Smooth muscle cell (in vitro differentiated cells): Measurements from ENCODE around the gene LRRC61. TPM values are rescaled to one million over a fixed set of nuclear protein-coding genes. Genes with fewer than 3 reads are reported as not detected.
"Not testable (repeated sequence)": the region's sequence is repeated elsewhere in the genome, so short reads cannot be mapped to it uniquely, and the experiment has no call there.

ENCODE experiments used
- DNase-seq: peaks from one replicate; lab custom pipeline; 2025; ENCODE audit not compliant: unreplicated experiment; lab: John Stamatoyannopoulos, UW
- H2AFZ ChIP-seq: fragments of 200-600 bp; sonication (generic); 2 replicates; pipeline ENCODE4 v1.6.0; 2016; ENCODE audit warnings: antibody characterized with exemption, low read depth, mild to moderate bottlenecking
- H3F3A ChIP-seq: fragments of 200-600 bp; sonication (generic); 2 replicates; pipeline ENCODE4 v1.6.0; 2017; ENCODE audit warnings: antibody characterized with exemption, low read depth
- H3K27ac ChIP-seq: fragments of 200-600 bp; sonication (generic); 2 replicates; pipeline ENCODE4 v1.5.1; 2016; ENCODE audit warnings: low read depth, mild to moderate bottlenecking
- H3K27me3 ChIP-seq: fragments of 200-600 bp; sonication (generic); 2 replicates; pipeline ENCODE4 v1.6.1; 2016; ENCODE audit warnings: low read depth, mild to moderate bottlenecking
- H3K36me3 ChIP-seq: fragments of 200-600 bp; sonication (generic); 2 replicates; pipeline ENCODE4 v1.5.1; 2016; ENCODE audit warnings: low read depth
- H3K4me1 ChIP-seq: fragments of 200-600 bp; sonication (generic); 2 replicates; pipeline ENCODE4 v1.5.1; 2016; ENCODE audit warnings: low read depth
- H3K4me2 ChIP-seq: fragments of 200-600 bp; sonication (generic); 2 replicates; pipeline ENCODE4 v1.6.0; 2016; ENCODE audit warnings: mild to moderate bottlenecking
- H3K4me3 ChIP-seq: fragments of 200-600 bp; sonication (generic); 2 replicates; pipeline ENCODE4 v1.5.1; 2016; ENCODE audit warnings: mild to moderate bottlenecking
- H3K79me2 ChIP-seq: fragments of 200-600 bp; sonication (generic); 2 replicates; pipeline ENCODE4 v1.6.0; 2016; ENCODE audit warnings: low read depth, mild to moderate bottlenecking
- H3K9ac ChIP-seq: fragments of 200-600 bp; sonication (generic); 2 replicates; pipeline ENCODE4 v1.6.0; 2016; ENCODE audit warnings: low read depth
- H3K9me3 ChIP-seq: fragments of 200-600 bp; sonication (generic); replicated peaks from 2 replicates; pipeline ENCODE4 v1.5.1; 2016; ENCODE audit warnings: low read depth
- H4K20me1 ChIP-seq: fragments of 200-600 bp; sonication (generic); 2 replicates; pipeline ENCODE4 v1.6.0; 2016; ENCODE audit warnings: low read depth
- WGBS: methylation state at CpG from one replicate; pipeline ENCODE4 v1.1.7; 2016; ENCODE audit warnings: low lambda C conversion rate; 5-methylcytosine and 5-hydroxymethylcytosine counted together
- polyA plus RNA-seq: library from polyadenylated mRNA; unstranded; fragments of >200 nt; fragmentation: Nextera tagmentation; extraction: Ambion mirVana; gene quantifications from 2 replicates; pipeline ENCODE4 v1.2.1, GENCODE V29; 2016
- total RNA-seq: library from RNA; depleted of rRNA; stranded (reverse); fragments of >200 nt; gene quantifications from 2 replicates; pipeline ENCODE4 v1.2.3, GENCODE V29; 2014
- TF ChIP-seq, protein P1 (sequence below): fragments of 200-600 bp; sonication (generic); IDR thresholded peaks from 2 replicates; pipeline ENCODE4 v1.5.1; 2017; ENCODE audit warnings: borderline replicate concordance, mild to moderate bottlenecking, antibody characterized with exemption; ENCODE audit not compliant: insufficient read depth, poor library complexity, severe bottlenecking

Gene LRRC61
- total and polyA plus RNA-seq, 2 experiments from 2014 or later = 6.9 to 14.7 TPM

DNA sequence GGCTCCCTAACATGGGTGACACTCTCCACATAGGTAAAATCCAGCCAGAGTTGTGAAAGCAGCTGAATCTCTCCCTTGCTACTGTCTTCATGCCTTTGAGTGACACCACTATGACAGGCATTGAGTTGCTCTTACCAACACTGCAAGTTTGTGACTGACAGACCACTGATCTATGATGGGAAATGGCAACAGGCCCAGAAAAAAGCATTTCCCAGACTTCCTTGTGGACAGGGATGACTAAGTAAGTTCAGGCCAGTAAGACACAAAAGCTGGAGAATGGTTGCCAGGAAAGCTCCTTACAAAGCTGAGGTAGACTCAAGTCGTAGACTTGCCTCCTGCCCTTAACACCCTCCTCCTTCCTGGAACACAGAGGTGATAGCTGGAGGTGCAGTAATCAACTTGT lies 20.2 kb upstream of the LRRC61 start:
- not testable (repeated sequence) for H3K4me3 ChIP-seq

GRCh38 chr7:150304499-150305258 lies 18.5 kb upstream of the LRRC61 start:
- not testable (repeated sequence) for H3K9ac ChIP-seq, H3K79me2 ChIP-seq, H3F3A ChIP-seq, H3K27ac ChIP-seq, H2AFZ ChIP-seq, H3K9me3 ChIP-seq, DNase-seq, H3K4me3 ChIP-seq, H3K4me1 ChIP-seq, H3K36me3 ChIP-seq, H3K4me2 ChIP-seq, H3K27me3 ChIP-seq, H4K20me1 ChIP-seq
- 65% methylated on average over 8 of the region's 8 CpGs for WGBS

More for the DNA sequence above, 20.2 kb upstream of the LRRC61 start:
- H3K9me3 ChIP-seq, H3K36me3 ChIP-seq, H3K4me2 ChIP-seq, H3K4me1 ChIP-seq, H3K79me2 ChIP-seq, H2AFZ ChIP-seq, H3K27me3 ChIP-seq, DNase-seq, H3F3A ChIP-seq, H3K27ac ChIP-seq, H4K20me1 ChIP-seq, H3K9ac ChIP-seq: not testable (repeated sequence)
- WGBS = 86% methylated on average over 1 of the region's 1 CpG

DNA sequence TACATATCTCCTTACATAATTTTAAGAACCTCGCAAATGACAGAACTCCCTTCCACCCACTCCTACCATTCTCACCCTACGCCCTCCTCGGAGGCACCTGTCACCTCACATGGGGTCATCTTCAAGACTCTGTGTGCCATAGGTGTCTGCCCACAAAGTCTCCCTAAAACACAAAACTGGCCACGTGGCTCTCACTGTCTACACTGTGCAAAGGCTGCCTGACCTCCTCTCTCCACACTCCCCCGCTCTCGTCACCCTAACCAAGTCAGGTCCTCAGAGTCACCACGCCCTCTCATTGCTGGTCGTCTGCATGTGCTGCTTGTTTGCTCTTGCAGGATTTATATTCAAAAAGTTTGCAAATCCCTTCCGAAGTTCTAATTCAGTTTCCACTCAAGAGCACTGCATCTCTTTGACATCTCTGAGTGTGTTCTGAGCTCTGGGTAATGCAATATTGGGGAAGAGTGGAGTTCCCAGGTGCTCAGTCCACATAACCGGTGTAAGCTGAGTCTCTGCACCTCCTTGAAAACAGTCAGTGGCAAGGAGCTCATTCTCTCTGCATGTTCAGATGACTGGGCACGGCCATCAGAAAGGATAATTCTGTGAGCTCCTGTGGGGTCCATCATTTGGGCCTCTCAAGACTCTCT lies 17.8 kb upstream of the LRRC61 start:
- not testable (repeated sequence) for H3K36me3 ChIP-seq, DNase-seq, H2AFZ ChIP-seq, H3K4me2 ChIP-seq, H4K20me1 ChIP-seq, H3K9me3 ChIP-seq, H3K27ac ChIP-seq, H3K9ac ChIP-seq, H3K79me2 ChIP-seq, H3F3A ChIP-seq, H3K4me3 ChIP-seq, H3K27me3 ChIP-seq, H3K4me1 ChIP-seq
- 89% methylated on average over 11 of the region's 11 CpGs for WGBS

DNA sequence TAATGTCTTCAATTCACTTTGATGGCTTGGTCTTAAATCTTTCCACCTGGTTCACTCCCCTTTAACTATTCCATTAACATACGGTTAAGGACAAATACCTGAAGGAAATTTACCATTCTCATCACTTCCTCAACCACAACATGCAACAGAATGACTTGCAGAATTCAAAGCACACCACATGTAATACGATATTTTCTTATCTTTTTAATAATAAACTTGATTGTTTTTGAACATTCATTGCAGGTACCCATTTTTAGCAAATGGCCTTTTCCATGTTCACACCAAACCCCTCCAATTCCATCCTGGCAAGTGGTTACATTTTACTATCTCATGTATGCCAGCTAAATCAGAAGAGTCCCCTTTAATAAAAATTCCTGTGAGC lies 17.3 kb upstream of the LRRC61 start:
- not testable (repeated sequence) for H3K4me2 ChIP-seq, DNase-seq, H2AFZ ChIP-seq, H3K4me3 ChIP-seq, H3K9ac ChIP-seq, H3F3A ChIP-seq, H3K36me3 ChIP-seq, H3K79me2 ChIP-seq, H3K27me3 ChIP-seq, H4K20me1 ChIP-seq, H3K9me3 ChIP-seq, H3K4me1 ChIP-seq, H3K27ac ChIP-seq
- WGBS = 77% methylated on average over 2 of the region's 2 CpGs

GRCh38 chr7:150306377-150306776 lies 16.8 kb upstream of the LRRC61 start:
- H3K36me3 ChIP-seq, H4K20me1 ChIP-seq, H3K27me3 ChIP-seq, DNase-seq, H2AFZ ChIP-seq, H3K4me1 ChIP-seq, H3K9ac ChIP-seq, H3K9me3 ChIP-seq, H3K4me2 ChIP-seq, H3K4me3 ChIP-seq, H3F3A ChIP-seq, H3K79me2 ChIP-seq, H3K27ac ChIP-seq: not testable (repeated sequence)
- 92% methylated on average over 5 of the region's 5 CpGs for WGBS

DNA sequence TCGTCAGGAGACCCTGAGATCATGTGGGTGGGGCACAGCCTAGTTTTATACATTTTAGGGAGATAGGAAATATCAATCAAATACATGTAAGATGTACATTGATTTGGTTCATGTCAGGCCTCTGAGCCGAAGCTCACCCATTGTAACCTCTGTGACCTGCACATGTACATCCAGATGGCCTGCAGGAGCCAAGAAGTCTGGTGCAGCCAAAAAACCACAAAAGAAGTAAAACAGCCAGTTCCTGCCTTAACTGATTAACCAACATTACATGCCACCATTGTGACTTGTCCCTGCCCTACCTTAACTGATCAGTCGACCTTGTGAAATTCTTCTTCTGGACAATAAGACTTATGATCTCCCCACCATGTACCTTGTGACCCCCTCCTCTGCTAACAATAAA lies 16.0 kb upstream of the LRRC61 start:
- H2AFZ ChIP-seq = no peak overlapping the region
- H3K27ac ChIP-seq = no peak overlapping the region
- no peak overlapping the region for H3K4me3 ChIP-seq
- DNase-seq = no peak
- no peaks in the 10 kb centered on the region for H3F3A ChIP-seq
- no peak overlapping the region for H3K9ac ChIP-seq
- no peak overlapping the region for H3K4me2 ChIP-seq
- H3K9me3 ChIP-seq = no peaks in the 10 kb centered on the region
- no peaks in the 10 kb centered on the region for H3K4me1 ChIP-seq
- WGBS = 87% methylated on average over 3 of the region's 3 CpGs
- H3K79me2 ChIP-seq = no peaks in the 10 kb centered on the region
- H3K36me3 ChIP-seq = no peaks in the 10 kb centered on the region
- no peaks in the 10 kb centered on the region for H3K27me3 ChIP-seq
- TF ChIP-seq, protein P1, sequence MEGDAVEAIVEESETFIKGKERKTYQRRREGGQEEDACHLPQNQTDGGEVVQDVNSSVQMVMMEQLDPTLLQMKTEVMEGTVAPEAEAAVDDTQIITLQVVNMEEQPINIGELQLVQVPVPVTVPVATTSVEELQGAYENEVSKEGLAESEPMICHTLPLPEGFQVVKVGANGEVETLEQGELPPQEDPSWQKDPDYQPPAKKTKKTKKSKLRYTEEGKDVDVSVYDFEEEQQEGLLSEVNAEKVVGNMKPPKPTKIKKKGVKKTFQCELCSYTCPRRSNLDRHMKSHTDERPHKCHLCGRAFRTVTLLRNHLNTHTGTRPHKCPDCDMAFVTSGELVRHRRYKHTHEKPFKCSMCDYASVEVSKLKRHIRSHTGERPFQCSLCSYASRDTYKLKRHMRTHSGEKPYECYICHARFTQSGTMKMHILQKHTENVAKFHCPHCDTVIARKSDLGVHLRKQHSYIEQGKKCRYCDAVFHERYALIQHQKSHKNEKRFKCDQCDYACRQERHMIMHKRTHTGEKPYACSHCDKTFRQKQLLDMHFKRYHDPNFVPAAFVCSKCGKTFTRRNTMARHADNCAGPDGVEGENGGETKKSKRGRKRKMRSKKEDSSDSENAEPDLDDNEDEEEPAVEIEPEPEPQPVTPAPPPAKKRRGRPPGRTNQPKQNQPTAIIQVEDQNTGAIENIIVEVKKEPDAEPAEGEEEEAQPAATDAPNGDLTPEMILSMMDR = no peak
- no peaks in the 10 kb centered on the region for H4K20me1 ChIP-seq
